HepG2 (cell line): ENCODE results near the gene CCDC106. TPM values are rescaled to one million over a fixed set of nuclear protein-coding genes. Genes with fewer than 3 reads are reported as not detected.
A peak's percentile ranks its signal among the peaks of the same experiment; 100 is the strongest.

Experiments used
- ASH2L ChIP-seq: fragments of 300-600, 200-600 bp; sonication (generic); IDR thresholded peaks from 2 replicates; pipeline ENCODE4 v1.7.0; 2017; ENCODE audit warnings: low read depth, mild to moderate bottlenecking, moderate library complexity, mixed read lengths, low read length; ENCODE audit not compliant: insufficient read length
- CHD4 ChIP-seq: fragments of 200-600 bp; sonication (generic); IDR thresholded peaks from 2 replicates; pipeline ENCODE4 v1.7.0; 2017; ENCODE audit warnings: mild to moderate bottlenecking, low read length, borderline replicate concordance
- FLYWCH1 ChIP-seq: sonication (generic); formaldehyde crosslinking; IDR thresholded peaks from 2 replicates; pipeline ENCODE4 v1.8.1; 2023; ENCODE audit warnings: mild to moderate bottlenecking, missing genetic modification reagents
- NFIB ChIP-seq: sonication (generic); formaldehyde crosslinking; IDR thresholded peaks from 2 replicates; pipeline ENCODE4 v1.9.0; 2021; ENCODE audit warnings: missing genetic modification reagents, mild to moderate bottlenecking, borderline replicate concordance
- POLR2AphosphoS2 ChIP-seq: IDR thresholded peaks from 2 replicates; pipeline ENCODE4 v1.6.1; 2011; ENCODE audit warnings: low read depth, low read length, improper control_type of control experiment
- STAG1 ChIP-seq: sonication (generic); formaldehyde crosslinking; IDR thresholded peaks from 2 replicates; pipeline ENCODE4 v1.4.0; 2020; ENCODE audit warnings: missing genetic modification reagents
- ZBTB1 ChIP-seq: sonication (generic); formaldehyde crosslinking; IDR thresholded peaks from 2 replicates; pipeline ENCODE4 v1.4.0; 2020; ENCODE audit warnings: missing genetic modification reagents, borderline replicate concordance
- ZNF264 ChIP-seq: sonication (generic); formaldehyde crosslinking; IDR thresholded peaks from 2 replicates; pipeline ENCODE4 v1.4.0; 2020; ENCODE audit warnings: missing genetic modification reagents
- ZNF607 ChIP-seq: sonication (generic); formaldehyde crosslinking; IDR thresholded peaks from 2 replicates; pipeline ENCODE4 v1.5.1; 2020; ENCODE audit warnings: missing genetic modification reagents, mild to moderate bottlenecking, borderline replicate concordance
- ZNF788 ChIP-seq: sonication (generic); formaldehyde crosslinking; IDR thresholded peaks from 2 replicates; pipeline ENCODE4 v1.5.0; 2020; ENCODE audit warnings: mild to moderate bottlenecking, missing genetic modification reagents, borderline replicate concordance
- polyA plus RNA-seq, 8 experiments: library from polyadenylated mRNA; depleted of rRNA in 3 of 8; stranded (reverse) in 7 of 8; unstranded in 1 of 8; fragments of >200 nt; fragmentation: Illumina TruSeq in 4 of 8; extraction: Trizol in 4 of 8; gene quantifications; 2 replicates each; pipeline versions ENCODE4 v1.2.1 to v1.2.3, GENCODE V29; 2011 to 2016; ENCODE audit warnings: low read depth in 4 of 8, missing spikeins in 1 of 8, mixed read lengths in 1 of 8; ENCODE audit not compliant: insufficient read depth in 1 of 8
- total RNA-seq, 5 experiments: library from RNA; depleted of rRNA; stranded (reverse); fragments of >200 nt; fragmentation: Illumina TruSeq; extraction: Trizol; gene quantifications; 2 replicates each; pipeline ENCODE4 v1.2.3, GENCODE V29; 2016; ENCODE audit warnings: low read depth in 1 of 5
- TF ChIP-seq, protein P1 (sequence below), 2 experiments: sonication (generic) in 1 of 2; formaldehyde crosslinking in 1 of 2; IDR thresholded peaks; 2 replicates each; pipeline versions ENCODE4 v1.4.0 to v1.6.1; 2016 to 2020; ENCODE audit warnings: borderline replicate concordance in 1 of 2, low read depth in 1 of 2, mild to moderate bottlenecking in 1 of 2, missing genetic modification reagents in 1 of 2
- TF ChIP-seq, protein P2 (sequence below): sonication (generic); formaldehyde crosslinking; IDR thresholded peaks from 2 replicates; pipeline ENCODE4 v1.4.0; 2020; ENCODE audit warnings: missing genetic modification reagents, borderline replicate concordance
- TF ChIP-seq, protein P3 (sequence below): sonication (generic); formaldehyde crosslinking; IDR thresholded peaks from 2 replicates; pipeline ENCODE4 v1.4.0; 2020; ENCODE audit warnings: mild to moderate bottlenecking, missing genetic modification reagents
- TF ChIP-seq, protein P4 (sequence below): sonication (generic); formaldehyde crosslinking; IDR thresholded peaks from 2 replicates; pipeline ENCODE4 v1.4.0; 2020; ENCODE audit warnings: mild to moderate bottlenecking, missing genetic modification reagents, borderline replicate concordance

Gene CCDC106
- total and polyA plus RNA-seq, 2 of the 13 experiments (the other 11 are each of a cell fraction or from before 2014, with no cell fraction given) = 4.7 to 8.8 TPM

DNA sequence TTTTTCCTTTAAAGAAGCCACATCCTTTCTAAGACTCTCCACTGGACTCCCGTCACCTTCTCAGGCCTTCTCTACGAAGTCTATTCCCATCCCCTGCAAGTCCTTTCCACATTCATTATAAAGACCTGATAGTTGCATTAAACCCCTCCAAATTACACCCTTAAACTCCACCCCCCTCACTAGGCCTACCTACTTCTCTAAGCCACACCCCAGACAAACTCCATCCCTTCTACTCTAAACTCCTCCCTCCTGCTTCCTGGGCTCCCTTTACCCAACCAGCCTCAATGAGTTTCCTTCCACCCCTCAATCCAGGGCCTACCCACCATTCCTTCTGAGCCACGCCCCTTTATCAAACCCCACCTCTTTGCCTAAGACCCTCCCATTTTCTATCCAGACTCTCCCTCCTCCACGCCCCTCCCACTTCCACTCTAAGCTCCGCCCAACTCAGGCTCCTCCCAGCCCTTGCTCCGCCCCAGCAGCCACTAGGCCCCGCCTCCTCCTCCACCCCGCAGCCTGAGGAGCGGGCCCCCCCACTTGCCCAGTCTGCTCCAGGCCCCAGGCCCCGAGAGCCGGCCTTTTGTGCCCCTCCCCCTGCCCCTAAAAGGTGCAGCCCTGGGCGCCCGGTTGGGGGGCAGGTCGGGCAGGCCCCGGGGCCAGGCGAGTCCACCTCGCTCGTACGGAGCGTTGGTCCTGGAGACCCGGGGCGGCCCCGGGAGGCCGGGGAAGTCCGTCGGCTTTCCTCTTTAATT, 49.1 kb upstream of the CCDC106 start (continued):
- TF ChIP-seq CHD4 (peak; percentile 7; the same call in 1 of the 2 replicates), STAG1 (CRISPR knock-in tag) (no peak), NFIB (no peak), ZNF264 (CRISPR knock-in tag) (no peak), FLYWCH1 (CRISPR knock-in tag) (no peak), ASH2L (peak; percentile 80), ZNF607 (0 out of 2 replicates have a peak, but pooled peaks have one; percentile 8), POLR2AphosphoS2 (no peak), ZBTB1 (CRISPR knock-in tag) (no peak), ZNF788 (CRISPR knock-in tag) (no peak)
- TF ChIP-seq, protein P1, sequence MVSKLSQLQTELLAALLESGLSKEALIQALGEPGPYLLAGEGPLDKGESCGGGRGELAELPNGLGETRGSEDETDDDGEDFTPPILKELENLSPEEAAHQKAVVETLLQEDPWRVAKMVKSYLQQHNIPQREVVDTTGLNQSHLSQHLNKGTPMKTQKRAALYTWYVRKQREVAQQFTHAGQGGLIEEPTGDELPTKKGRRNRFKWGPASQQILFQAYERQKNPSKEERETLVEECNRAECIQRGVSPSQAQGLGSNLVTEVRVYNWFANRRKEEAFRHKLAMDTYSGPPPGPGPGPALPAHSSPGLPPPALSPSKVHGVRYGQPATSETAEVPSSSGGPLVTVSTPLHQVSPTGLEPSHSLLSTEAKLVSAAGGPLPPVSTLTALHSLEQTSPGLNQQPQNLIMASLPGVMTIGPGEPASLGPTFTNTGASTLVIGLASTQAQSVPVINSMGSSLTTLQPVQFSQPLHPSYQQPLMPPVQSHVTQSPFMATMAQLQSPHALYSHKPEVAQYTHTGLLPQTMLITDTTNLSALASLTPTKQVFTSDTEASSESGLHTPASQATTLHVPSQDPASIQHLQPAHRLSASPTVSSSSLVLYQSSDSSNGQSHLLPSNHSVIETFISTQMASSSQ (IDR thresholded peaks at IDR 0.05; ENCODE audit: low read depth) = no peak
- TF ChIP-seq, protein P1 (CRISPR knock-in tag; IDR thresholded peaks at IDR 0.05; ENCODE audit: borderline replicate concordance) = no peak
- TF ChIP-seq, protein P2, sequence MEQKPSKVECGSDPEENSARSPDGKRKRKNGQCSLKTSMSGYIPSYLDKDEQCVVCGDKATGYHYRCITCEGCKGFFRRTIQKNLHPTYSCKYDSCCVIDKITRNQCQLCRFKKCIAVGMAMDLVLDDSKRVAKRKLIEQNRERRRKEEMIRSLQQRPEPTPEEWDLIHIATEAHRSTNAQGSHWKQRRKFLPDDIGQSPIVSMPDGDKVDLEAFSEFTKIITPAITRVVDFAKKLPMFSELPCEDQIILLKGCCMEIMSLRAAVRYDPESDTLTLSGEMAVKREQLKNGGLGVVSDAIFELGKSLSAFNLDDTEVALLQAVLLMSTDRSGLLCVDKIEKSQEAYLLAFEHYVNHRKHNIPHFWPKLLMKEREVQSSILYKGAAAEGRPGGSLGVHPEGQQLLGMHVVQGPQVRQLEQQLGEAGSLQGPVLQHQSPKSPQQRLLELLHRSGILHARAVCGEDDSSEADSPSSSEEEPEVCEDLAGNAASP = no peak; the same call in 1 of the 2 replicates
- TF ChIP-seq, protein P3, sequence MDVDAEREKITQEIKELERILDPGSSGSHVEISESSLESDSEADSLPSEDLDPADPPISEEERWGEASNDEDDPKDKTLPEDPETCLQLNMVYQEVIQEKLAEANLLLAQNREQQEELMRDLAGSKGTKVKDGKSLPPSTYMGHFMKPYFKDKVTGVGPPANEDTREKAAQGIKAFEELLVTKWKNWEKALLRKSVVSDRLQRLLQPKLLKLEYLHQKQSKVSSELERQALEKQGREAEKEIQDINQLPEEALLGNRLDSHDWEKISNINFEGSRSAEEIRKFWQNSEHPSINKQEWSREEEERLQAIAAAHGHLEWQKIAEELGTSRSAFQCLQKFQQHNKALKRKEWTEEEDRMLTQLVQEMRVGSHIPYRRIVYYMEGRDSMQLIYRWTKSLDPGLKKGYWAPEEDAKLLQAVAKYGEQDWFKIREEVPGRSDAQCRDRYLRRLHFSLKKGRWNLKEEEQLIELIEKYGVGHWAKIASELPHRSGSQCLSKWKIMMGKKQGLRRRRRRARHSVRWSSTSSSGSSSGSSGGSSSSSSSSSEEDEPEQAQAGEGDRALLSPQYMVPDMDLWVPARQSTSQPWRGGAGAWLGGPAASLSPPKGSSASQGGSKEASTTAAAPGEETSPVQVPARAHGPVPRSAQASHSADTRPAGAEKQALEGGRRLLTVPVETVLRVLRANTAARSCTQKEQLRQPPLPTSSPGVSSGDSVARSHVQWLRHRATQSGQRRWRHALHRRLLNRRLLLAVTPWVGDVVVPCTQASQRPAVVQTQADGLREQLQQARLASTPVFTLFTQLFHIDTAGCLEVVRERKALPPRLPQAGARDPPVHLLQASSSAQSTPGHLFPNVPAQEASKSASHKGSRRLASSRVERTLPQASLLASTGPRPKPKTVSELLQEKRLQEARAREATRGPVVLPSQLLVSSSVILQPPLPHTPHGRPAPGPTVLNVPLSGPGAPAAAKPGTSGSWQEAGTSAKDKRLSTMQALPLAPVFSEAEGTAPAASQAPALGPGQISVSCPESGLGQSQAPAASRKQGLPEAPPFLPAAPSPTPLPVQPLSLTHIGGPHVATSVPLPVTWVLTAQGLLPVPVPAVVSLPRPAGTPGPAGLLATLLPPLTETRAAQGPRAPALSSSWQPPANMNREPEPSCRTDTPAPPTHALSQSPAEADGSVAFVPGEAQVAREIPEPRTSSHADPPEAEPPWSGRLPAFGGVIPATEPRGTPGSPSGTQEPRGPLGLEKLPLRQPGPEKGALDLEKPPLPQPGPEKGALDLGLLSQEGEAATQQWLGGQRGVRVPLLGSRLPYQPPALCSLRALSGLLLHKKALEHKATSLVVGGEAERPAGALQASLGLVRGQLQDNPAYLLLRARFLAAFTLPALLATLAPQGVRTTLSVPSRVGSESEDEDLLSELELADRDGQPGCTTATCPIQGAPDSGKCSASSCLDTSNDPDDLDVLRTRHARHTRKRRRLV (CRISPR knock-in tag) = 0 out of 2 replicates have a peak, but pooled peaks have one; percentile 61
- TF ChIP-seq, protein P4, sequence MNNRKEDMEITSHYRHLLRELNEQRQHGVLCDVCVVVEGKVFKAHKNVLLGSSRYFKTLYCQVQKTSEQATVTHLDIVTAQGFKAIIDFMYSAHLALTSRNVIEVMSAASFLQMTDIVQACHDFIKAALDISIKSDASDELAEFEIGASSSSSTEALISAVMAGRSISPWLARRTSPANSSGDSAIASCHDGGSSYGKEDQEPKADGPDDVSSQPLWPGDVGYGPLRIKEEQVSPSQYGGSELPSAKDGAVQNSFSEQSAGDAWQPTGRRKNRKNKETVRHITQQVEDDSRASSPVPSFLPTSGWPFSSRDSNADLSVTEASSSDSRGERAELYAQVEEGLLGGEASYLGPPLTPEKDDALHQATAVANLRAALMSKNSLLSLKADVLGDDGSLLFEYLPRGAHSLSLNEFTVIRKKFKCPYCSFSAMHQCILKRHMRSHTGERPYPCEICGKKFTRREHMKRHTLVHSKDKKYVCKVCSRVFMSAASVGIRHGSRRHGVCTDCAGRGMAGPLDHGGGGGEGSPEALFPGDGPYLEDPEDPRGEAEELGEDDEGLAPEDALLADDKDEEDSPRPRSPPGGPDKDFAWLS (CRISPR knock-in tag) = no peak
